ENCODE data around the gene PCSK5.

DNA sequence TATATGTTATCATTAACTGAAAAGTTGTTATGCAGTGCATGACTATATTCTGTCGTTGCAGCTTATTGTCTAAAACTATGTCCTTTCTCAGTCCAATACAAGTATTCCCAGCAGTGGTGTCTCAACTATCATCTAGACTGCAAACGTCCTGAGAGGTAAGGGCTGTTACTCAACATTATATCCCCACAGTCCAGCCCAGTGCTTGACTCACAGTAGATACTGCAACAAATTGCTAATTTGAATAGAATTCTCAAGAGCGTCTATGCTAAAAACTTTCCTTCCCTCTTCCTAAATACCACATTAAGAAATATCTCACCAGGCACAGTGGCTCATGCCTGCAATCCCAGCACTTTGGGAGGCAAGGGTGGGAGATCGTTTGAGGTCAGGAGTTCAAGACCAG lies 37.7 kb upstream of the PCSK5 start:
- TF ChIP-seq, protein P1, sequence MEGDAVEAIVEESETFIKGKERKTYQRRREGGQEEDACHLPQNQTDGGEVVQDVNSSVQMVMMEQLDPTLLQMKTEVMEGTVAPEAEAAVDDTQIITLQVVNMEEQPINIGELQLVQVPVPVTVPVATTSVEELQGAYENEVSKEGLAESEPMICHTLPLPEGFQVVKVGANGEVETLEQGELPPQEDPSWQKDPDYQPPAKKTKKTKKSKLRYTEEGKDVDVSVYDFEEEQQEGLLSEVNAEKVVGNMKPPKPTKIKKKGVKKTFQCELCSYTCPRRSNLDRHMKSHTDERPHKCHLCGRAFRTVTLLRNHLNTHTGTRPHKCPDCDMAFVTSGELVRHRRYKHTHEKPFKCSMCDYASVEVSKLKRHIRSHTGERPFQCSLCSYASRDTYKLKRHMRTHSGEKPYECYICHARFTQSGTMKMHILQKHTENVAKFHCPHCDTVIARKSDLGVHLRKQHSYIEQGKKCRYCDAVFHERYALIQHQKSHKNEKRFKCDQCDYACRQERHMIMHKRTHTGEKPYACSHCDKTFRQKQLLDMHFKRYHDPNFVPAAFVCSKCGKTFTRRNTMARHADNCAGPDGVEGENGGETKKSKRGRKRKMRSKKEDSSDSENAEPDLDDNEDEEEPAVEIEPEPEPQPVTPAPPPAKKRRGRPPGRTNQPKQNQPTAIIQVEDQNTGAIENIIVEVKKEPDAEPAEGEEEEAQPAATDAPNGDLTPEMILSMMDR (IDR thresholded peaks at IDR 0.05) = no peak
- no peak for TF ChIP-seq POLR2A (IDR thresholded peaks at IDR 0.05; ENCODE audit: low read depth)
